Fibroblast of lung (primary cell): ENCODE results near the gene SCMH1. TPM values are rescaled to one million over a fixed set of nuclear protein-coding genes. Genes with fewer than 3 reads are reported as not detected.

ENCODE experiments used
- DNase-seq, 2 donors: peaks; one replicate each; pipeline versions ENCODE4 v3.0.0 to v3.0.0-alpha.2; 2010; ENCODE audit warnings: low read depth in 2 of 2
- H2AFZ ChIP-seq: 2 replicates; pipeline ENCODE4 v1.5.1; 2012; ENCODE audit warnings: low read length, control low read depth, inconsistent platforms
- H3K27ac ChIP-seq: 2 replicates; pipeline ENCODE4 v1.5.1; 2011; ENCODE audit warnings: low read length, control low read depth; ENCODE audit not compliant: insufficient read depth
- H3K27me3 ChIP-seq: 2 replicates; pipeline ENCODE4 v1.5.1; 2011; ENCODE audit warnings: mild to moderate bottlenecking, low read length; ENCODE audit not compliant: control insufficient read depth, insufficient read depth
- H3K36me3 ChIP-seq: 2 replicates; pipeline ENCODE4 v1.5.1; 2011; ENCODE audit warnings: low read length; ENCODE audit not compliant: control insufficient read depth, insufficient read depth
- H3K4me1 ChIP-seq: 2 replicates; pipeline ENCODE4 v1.5.1; 2011; ENCODE audit warnings: low read length; ENCODE audit not compliant: control insufficient read depth, insufficient read depth; ENCODE audit errors: extremely low read depth
- H3K4me2 ChIP-seq: 2 replicates; pipeline ENCODE4 v1.5.1; 2011; ENCODE audit warnings: low read length, control low read depth; ENCODE audit not compliant: insufficient read depth; ENCODE audit errors: extremely low read depth
- H3K4me3 ChIP-seq, 4 experiments: fragments of 200-600 bp in 1 of 4; sonication (generic) in 1 of 4; replicated peaks in 1 of 4; 2 replicates each; pipeline ENCODE4 v1.5.1; 2011 to 2016; ENCODE audit warnings: low read length in 4 of 4, low read depth in 3 of 4, mild to moderate bottlenecking in 3 of 4, control low read depth in 2 of 4, inconsistent platforms in 1 of 4, mixed read lengths in 1 of 4; ENCODE audit not compliant: insufficient read depth in 1 of 4; ENCODE audit errors: control extremely low read depth in 1 of 4
- H3K79me2 ChIP-seq: 2 replicates; pipeline ENCODE4 v1.5.1; 2012; ENCODE audit warnings: mild to moderate bottlenecking, low read length, inconsistent platforms; ENCODE audit not compliant: control insufficient read depth, insufficient read depth
- H3K9ac ChIP-seq: 2 replicates; pipeline ENCODE4 v1.5.1; 2011; ENCODE audit warnings: mild to moderate bottlenecking, low read length, control low read depth; ENCODE audit not compliant: insufficient read depth
- H3K9me3 ChIP-seq: 2 replicates; pipeline ENCODE4 v1.5.1; 2012; ENCODE audit warnings: low read depth, low read length; ENCODE audit not compliant: control insufficient read depth, insufficient read depth
- H4K20me1 ChIP-seq: 2 replicates; pipeline ENCODE4 v1.5.1; 2011; ENCODE audit warnings: low read length; ENCODE audit not compliant: control insufficient read depth, insufficient read depth; ENCODE audit errors: extremely low read depth
- EZH2 ChIP-seq: IDR thresholded peaks from 2 replicates; pipeline ENCODE4 v1.5.1; 2012; ENCODE audit warnings: low read length, control low read depth, mild to moderate bottlenecking; ENCODE audit errors: missing control alignments
- polyA plus RNA-seq, 2 donors: library from polyadenylated mRNA; depleted of rRNA in 1 of 2; stranded (reverse) in 1 of 2; unstranded in 1 of 2; fragments of >200 nt; gene quantifications; 2 replicates each; pipeline ENCODE4 v1.2.1, GENCODE V29; 2011 to 2012; ENCODE audit warnings: missing spikeins in 1 of 2
- total RNA-seq: library from RNA; depleted of rRNA; stranded (reverse); fragments of >200 nt; gene quantifications from 2 replicates; pipeline ENCODE4 v1.2.1, GENCODE V29; 2014
- TF ChIP-seq, protein P1 (sequence below), 2 donors: IDR thresholded peaks in 1 of 2; conservative IDR thresholded peaks in 1 of 2; 1 replicate in 1 of 2; 2 replicates in 1 of 2; pipeline ENCODE4 v1.5.1; 2011 to 2012; ENCODE audit warnings: low read length in 2 of 2, control low read depth in 1 of 2, inconsistent platforms in 1 of 2, low read depth in 1 of 2, mild to moderate bottlenecking in 1 of 2

SCMH1 gene
- total and polyA plus RNA-seq, 2 donors (not counting 1 experiment from before 2014, with no cell fraction given) = 20.8 to 24.8 TPM

GRCh38 chr1:40997096-40997495 lies 245.0 kb downstream of the SCMH1 start:
- H3K9me3 ChIP-seq = no peaks in the 10 kb centered on the region
- no peak overlapping the region for H2AFZ ChIP-seq
- no peak overlapping the region for H3K4me3 ChIP-seq
- no peak overlapping the region for H3K27ac ChIP-seq
- no peak overlapping the region for H3K9ac ChIP-seq
- H3K79me2 ChIP-seq = no peaks in the 10 kb centered on the region
- TF ChIP-seq, protein P1, sequence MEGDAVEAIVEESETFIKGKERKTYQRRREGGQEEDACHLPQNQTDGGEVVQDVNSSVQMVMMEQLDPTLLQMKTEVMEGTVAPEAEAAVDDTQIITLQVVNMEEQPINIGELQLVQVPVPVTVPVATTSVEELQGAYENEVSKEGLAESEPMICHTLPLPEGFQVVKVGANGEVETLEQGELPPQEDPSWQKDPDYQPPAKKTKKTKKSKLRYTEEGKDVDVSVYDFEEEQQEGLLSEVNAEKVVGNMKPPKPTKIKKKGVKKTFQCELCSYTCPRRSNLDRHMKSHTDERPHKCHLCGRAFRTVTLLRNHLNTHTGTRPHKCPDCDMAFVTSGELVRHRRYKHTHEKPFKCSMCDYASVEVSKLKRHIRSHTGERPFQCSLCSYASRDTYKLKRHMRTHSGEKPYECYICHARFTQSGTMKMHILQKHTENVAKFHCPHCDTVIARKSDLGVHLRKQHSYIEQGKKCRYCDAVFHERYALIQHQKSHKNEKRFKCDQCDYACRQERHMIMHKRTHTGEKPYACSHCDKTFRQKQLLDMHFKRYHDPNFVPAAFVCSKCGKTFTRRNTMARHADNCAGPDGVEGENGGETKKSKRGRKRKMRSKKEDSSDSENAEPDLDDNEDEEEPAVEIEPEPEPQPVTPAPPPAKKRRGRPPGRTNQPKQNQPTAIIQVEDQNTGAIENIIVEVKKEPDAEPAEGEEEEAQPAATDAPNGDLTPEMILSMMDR (conservative IDR thresholded peaks at IDR 0.05 in 1 of 2, IDR thresholded peaks at IDR 0.05 in 1 of 2; ENCODE audit: low read depth in 1 of 2, low read length in 2 of 2) = no peak
- TF ChIP-seq EZH2 = no peak
- no peak for DNase-seq
- H3K36me3 ChIP-seq = peaks cover 7% of the 10 kb centered on the region
- H3K4me1 ChIP-seq = no peaks in the 10 kb centered on the region
- H3K27me3 ChIP-seq = no peaks in the 10 kb centered on the region
- H3K4me2 ChIP-seq = no peak overlapping the region
- H4K20me1 ChIP-seq = no peaks in the 10 kb centered on the region

GRCh38 chr1:40989066-40989465 lies 253.0 kb downstream of the SCMH1 start:
- no peaks in the 10 kb centered on the region for H4K20me1 ChIP-seq
- H3K79me2 ChIP-seq = peaks cover 3% of the 10 kb centered on the region
- DNase-seq = no peak
- peaks cover 21% of the 10 kb centered on the region for H3K36me3 ChIP-seq
- no peak overlapping the region for H3K9ac ChIP-seq
- H3K4me2 ChIP-seq = no peak overlapping the region
- H3K9me3 ChIP-seq = no peaks in the 10 kb centered on the region
- H3K4me1 ChIP-seq = no peaks in the 10 kb centered on the region
- no peaks in the 10 kb centered on the region for H3K27me3 ChIP-seq
- no peak overlapping the region for H2AFZ ChIP-seq
- no peak overlapping the region for H3K27ac ChIP-seq
- H3K4me3 ChIP-seq = no peak overlapping the region
- TF ChIP-seq EZH2 = no peak
- TF ChIP-seq, protein P1 (conservative IDR thresholded peaks at IDR 0.05 in 1 of 2, IDR thresholded peaks at IDR 0.05 in 1 of 2; ENCODE audit: low read depth in 1 of 2, low read length in 2 of 2) = no peak

DNA sequence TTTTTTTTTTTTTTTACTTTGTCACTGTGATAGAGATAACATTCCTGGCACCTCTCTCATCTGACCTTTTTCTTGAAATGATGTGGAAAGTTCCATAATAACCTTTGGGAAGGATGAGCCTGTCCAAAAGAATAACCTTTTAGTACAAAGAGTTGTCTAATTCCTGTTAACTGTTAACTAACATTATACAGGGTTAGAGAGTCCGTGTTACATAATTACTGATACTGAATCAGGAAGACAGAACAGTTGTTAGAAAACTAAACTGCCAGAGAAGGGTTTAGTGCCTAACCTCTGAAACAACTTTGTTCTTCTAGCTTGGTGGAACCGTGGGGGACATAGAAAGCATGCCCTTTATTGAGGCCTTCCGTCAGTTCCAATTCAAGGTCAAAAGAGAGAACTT lies 253.8 kb downstream of the SCMH1 start:
- peaks cover 10% of the 10 kb centered on the region for H3K79me2 ChIP-seq
- H3K27ac ChIP-seq = no peak overlapping the region
- no peak for TF ChIP-seq EZH2
- TF ChIP-seq, protein P1 (conservative IDR thresholded peaks at IDR 0.05 in 1 of 2, IDR thresholded peaks at IDR 0.05 in 1 of 2; ENCODE audit: low read depth in 1 of 2, low read length in 2 of 2) = no peak
- H3K9me3 ChIP-seq = no peaks in the 10 kb centered on the region
- H2AFZ ChIP-seq = no peak overlapping the region
- no peaks in the 10 kb centered on the region for H3K4me1 ChIP-seq
- no peaks in the 10 kb centered on the region for H4K20me1 ChIP-seq
- no peaks in the 10 kb centered on the region for H3K27me3 ChIP-seq
- no peak for DNase-seq
- no peak overlapping the region for H3K4me2 ChIP-seq
- no peak overlapping the region for H3K9ac ChIP-seq
- peaks cover 21% of the 10 kb centered on the region for H3K36me3 ChIP-seq
- H3K4me3 ChIP-seq = no peak overlapping the region
